Heart right ventricle (tissue), 16 donors: Measurements from ENCODE around the gene SLC33A1. TPM values are rescaled to one million over a fixed set of nuclear protein-coding genes. Genes with fewer than 3 reads are reported as not detected.

Experiments used
- ATAC-seq, 8 donors: fragments of 200-7000 bp; cut with Tn5 transposase; one replicate each; pipeline ENCODE4 v1.9.1; 2020; ENCODE audit warnings: mild to moderate bottlenecking in 8 of 8, moderate library complexity in 8 of 8, moderate number of reproducible peaks in 1 of 8
- DNase-seq, 2 donors: peaks; one replicate each; pipeline ENCODE4 v3.0.0-alpha.2; 2020
- H3K27ac ChIP-seq, 10 donors: fragments of 200-600 bp; sonication (generic) in 2 of 10; one replicate each; pipeline versions ENCODE4 v1.5.0 to v1.8.0; 2020 to 2022; ENCODE audit warnings: mild to moderate bottlenecking in 3 of 10
- H3K27me3 ChIP-seq, 7 donors: fragments of 200-600 bp; one replicate each; pipeline ENCODE4 v1.8.0; 2021 to 2022; ENCODE audit warnings: mild to moderate bottlenecking in 2 of 7
- H3K36me3 ChIP-seq, 9 donors: fragments of 200-600 bp; sonication (generic) in 1 of 9; one replicate each; pipeline versions ENCODE4 v1.5.0 to v1.8.0; 2020 to 2022; ENCODE audit warnings: mild to moderate bottlenecking in 2 of 9
- H3K4me1 ChIP-seq, 9 donors: fragments of 200-600 bp; sonication (generic) in 1 of 9; one replicate each; pipeline versions ENCODE4 v1.5.0 to v1.8.0; 2020 to 2022; ENCODE audit warnings: mild to moderate bottlenecking in 4 of 9
- H3K4me3 ChIP-seq, 10 donors: fragments of 200-600 bp; sonication (generic) in 2 of 10; one replicate each; pipeline versions ENCODE4 v1.5.0 to v1.8.0; 2020 to 2022; ENCODE audit warnings: mild to moderate bottlenecking in 7 of 10, moderate library complexity in 2 of 10
- H3K9me3 ChIP-seq, 11 donors: fragments of 200-600 bp in 10 of 11; sonication (generic) in 2 of 11; one replicate each; pipeline versions ENCODE4 v1.5.0 to v1.8.0; 2013 to 2022; ENCODE audit warnings: mild to moderate bottlenecking in 2 of 11, control low read depth in 1 of 11, moderate library complexity in 1 of 11
- CTCF ChIP-seq, 9 donors: fragments of 200-600 bp; sonication (generic) in 2 of 9; IDR thresholded peaks; one replicate each; pipeline versions ENCODE4 v1.5.0 to v1.8.0; 2021 to 2022; ENCODE audit warnings: antibody characterized with exemption in 9 of 9, mild to moderate bottlenecking in 5 of 9, moderate library complexity in 1 of 9
- WGBS, 2 donors: extraction: QIAGEN DNeasy Blood & Tissue Kit; methylation state at CpG; one replicate each; pipeline ENCODE4 v1.1.7; 2013; ENCODE audit warnings: inconsistent platforms in 1 of 2; 5-methylcytosine and 5-hydroxymethylcytosine counted together
- intact Hi-C, 10 donors: fragments of 100-400 bp; cut with DNase I; formaldehyde crosslinking; loops; one replicate each; pipeline versions ENCODE4 v1.11.1 to v1.14.2; 2022
- polyA plus RNA-seq, 2 donors: library from polyadenylated mRNA; stranded (reverse); fragments of 200-250 nt; gene quantifications; one replicate each; pipeline ENCODE4 v1.2.3, GENCODE V29; 2013
- total RNA-seq, 10 donors: library from RNA; stranded (reverse); fragmentation: NEBNext Ultra II Directional in 3 of 10; extraction: Animal tissue kit (Norgen Biotek cat#: 25700) in 3 of 10; gene quantifications; one replicate each; pipeline versions ENCODE4 v1.2.1 to v1.2.4, GENCODE V29; 2021 to 2023
- donor health status: Arrhythmogenic right ventricular cardiomyopathy.
- donor health status: ischemic (EF 13 %, LVEDD 7.1; RV severe dilation, severe dysfunction).
- donor health status: healthy with polysubstance abuse.
- donor health status: DM: no; HTN: yes; CAD: no.
- donor health status: DM: no; HTN: no; CAD: no.
- donor health status: ischemic (EF 25% LVEDD 6.9; RV normal size, moderate dysfunction).
- donor health status: ischemic (EF 25% LVEDD 5.7; RV mildly dilated, moderate dysfunction).
- donor health status: healthy.
- donor health status: DM: yes; HTN: yes; CAD: no.
- donor health status: Ischemic cardiomyopathy.
- donor health status: ischemic (EF 35%, LVEDD 5.7; RV mildly dilated, moderate dysfunction).
- donor health status: nonischemic (EF 11% LVEDD 7.7; RV severe dilation, severe dysfunction).
- donor health status: DM: yes; HTN: yes; CAD: no.
- donor health status: PGD.
- donor health status: ischemic (EF 29% LVEDD 5.4; RV normal size, mild dysfunction).
- donor health status: nonischemic (EF 23%, LVEDD 6.1; RV moderate dilation, normal function).

Gene SLC33A1
- total and polyA plus RNA-seq, 12 donors, result 4.3 to 35.3 (median 25.3) TPM

- Histone ChIP-seq H3K36me3 (peaks cover 0 to 14% (median 0%) of the 10 kb centered on the region in 9 donors), H3K27me3 (no peaks in the 10 kb centered on the region), H3K27ac (peak overlapping the region in 6 of 10 donors; percentile 30 to 73 (median 54)), H3K4me3 (no peak overlapping the region), H3K9me3 (no peaks in the 10 kb centered on the region), H3K4me1 (peaks cover 0 to 31% (median 4%) of the 10 kb centered on the region in 9 donors)
- peak in 1 of 2 donors; percentile 16 for DNase-seq
- no peak for TF ChIP-seq CTCF (IDR thresholded peaks at IDR 0.05)
- 88 to 93% methylated on average over 2 of the region's 2 CpGs for WGBS, 2 donors
- ATAC-seq, result peak in 5 of 8 donors; percentile 39 to 71 (median 63)
- intact Hi-C loops, result loop anchor here in 8 of 10 donors (5.0 to 10.0 kb wide), 5 partner anchors 39 to 64 kb away; partner anchors contain the start of genes SLC33A1 (in 4 of the 8) and GMPS (in 2 of the 8)
Observed at GRCh38 chr3:155807823-155808222, 46.4 kb downstream of the SLC33A1 start.

- WGBS, 2 donors, result 1% methylated on average over 61 of the region's 61 CpGs
- no peaks in the 10 kb centered on the region for H3K9me3 ChIP-seq
- TF ChIP-seq CTCF (IDR thresholded peaks at IDR 0.05), result peak in 8 of 9 donors; percentile 76 to 97 (median 86)
- peak; percentile 50 to 79 for DNase-seq
- H3K36me3 ChIP-seq, result peaks cover 0 to 31% (median 0%) of the 10 kb centered on the region in 9 donors
- H3K4me1 ChIP-seq, result peaks cover 0 to 31% (median 4%) of the 10 kb centered on the region in 9 donors
- peak within 1 kb of the TSS; percentile 40 to 93 (median 70) for H3K4me3 ChIP-seq
- peak; percentile 95 to 99 (median 96) for ATAC-seq
- peak within 1 kb of the TSS; percentile 37 to 93 (median 83) for H3K27ac ChIP-seq
- no peaks in the 10 kb centered on the region for H3K27me3 ChIP-seq
- intact Hi-C loops, result loop anchor here in 8 of 10 donors (1.0 to 10.0 kb wide), 6 partner anchors 41 to 66 kb away; partner anchors contain the start of genes SLC33A1 (in 4 of the 8) and GMPS (in 3 of the 8)
Observed at GRCh38 chr3:155805802-155806618, 48.2 kb downstream of the SLC33A1 start, which contains the start of gene C3orf33. Gene C3orf33 (minus strand): TSS chr3:155806278. CDS start chr3:155806252, 26 bp downstream.

GRCh38 chr3:155805204-155805801, 48.9 kb downstream of the SLC33A1 start:
- intact Hi-C loops, result loop anchor here in 8 of 10 donors (5.0 to 10.0 kb wide), 5 partner anchors 42 to 67 kb away; partner anchors contain the start of genes SLC33A1 (in 4 of the 8) and GMPS (in 2 of the 8)
- Histone ChIP-seq H3K4me1 (peaks cover 0 to 31% (median 4%) of the 10 kb centered on the region in 9 donors), H3K27me3 (no peaks in the 10 kb centered on the region), H3K36me3 (peaks cover 0 to 32% (median 0%) of the 10 kb centered on the region in 9 donors), H3K27ac (peak overlapping the region in 9 of 10 donors; percentile 43 to 93 (median 85)), H3K4me3 (peak overlapping the region; percentile 40 to 93 (median 70)), H3K9me3 (no peaks in the 10 kb centered on the region)
- TF ChIP-seq CTCF (IDR thresholded peaks at IDR 0.05), result no peak
- ATAC-seq, result peak; percentile 25 to 72 (median 55)
- DNase-seq, result peak in 1 of 2 donors; percentile 23
- WGBS, 2 donors, result 47 to 61% methylated on average over 15 of the region's 15 CpGs

- H3K9me3 ChIP-seq, result no peaks in the 10 kb centered on the region
- peaks cover 0 to 31% (median 4%) of the 10 kb centered on the region in 9 donors for H3K4me1 ChIP-seq
- H3K27me3 ChIP-seq, result no peaks in the 10 kb centered on the region
- H3K4me3 ChIP-seq, result no peak overlapping the region
- no peak overlapping the region for H3K27ac ChIP-seq
- intact Hi-C loops, result loop anchor here in 2 of 10 donors (10.0 kb wide), 2 partner anchors 50 to 60 kb away; partner anchors contain the start of gene SLC33A1 (in 1 of the 2)
- no peak for ATAC-seq
- no peak for DNase-seq
- no peak for TF ChIP-seq CTCF (IDR thresholded peaks at IDR 0.05)
- H3K36me3 ChIP-seq, result peaks cover 0 to 42% (median 3%) of the 10 kb centered on the region in 9 donors
Observed at GRCh38 chr3:155804323-155804722, 49.9 kb downstream of the SLC33A1 start.
